ENCODE results near the gene SLC22A1. TPM values are rescaled to one million over a fixed set of nuclear protein-coding genes. Genes with fewer than 3 reads are reported as not detected.
"Not testable (repeated sequence)": the region's sequence is repeated elsewhere in the genome, so short reads cannot be mapped to it uniquely, and the experiment has no call there.

SLC22A1 gene
- total and polyA plus RNA-seq, 2 donors (not counting 1 experiment from before 2014, with no cell fraction given), result 0.18 to 1.5 TPM

DNA sequence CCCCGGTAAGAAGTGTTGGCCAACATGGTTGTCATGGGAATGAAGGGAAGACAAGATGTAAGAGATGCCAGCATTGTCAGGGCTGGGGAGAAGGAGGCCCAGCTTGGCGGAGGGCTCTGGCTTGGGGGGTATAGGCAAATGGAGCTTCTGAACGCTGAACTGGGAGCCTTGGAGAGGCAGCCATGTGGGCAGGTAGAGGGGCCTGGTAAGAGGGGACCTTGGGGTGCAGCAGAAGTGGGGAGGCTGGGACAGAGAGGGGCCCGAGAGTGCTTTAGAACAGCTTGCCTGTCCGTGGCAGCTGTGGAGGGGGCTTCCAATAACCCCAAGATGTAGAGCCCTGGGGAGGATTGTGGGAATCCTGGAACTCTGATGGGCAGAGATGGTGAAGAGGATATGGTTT is 3.0 kb downstream of the SLC22A1 start:
- H2AFZ ChIP-seq (ENCODE audit: insufficient read depth, low read depth, low read length, poor library complexity, severe bottlenecking), result no peak overlapping the region
- ChIA-PET CTCF (no interaction called here), POLR2A (no interaction called here)
- no peak overlapping the region for H3K4me2 ChIP-seq (replicated peaks; ENCODE audit: low read depth, low read length, poor library complexity, severe bottlenecking)
- no peak overlapping the region for H3K27ac ChIP-seq (ENCODE audit: low read length in 2 of 2)
- H3K36me3 ChIP-seq (replicated peaks in 1 of 2; ENCODE audit: control extremely low read depth in 1 of 2, control insufficient read depth in 1 of 2, extremely low read depth in 1 of 2, insufficient read depth in 2 of 2, low read length in 1 of 2), result no peaks in the 10 kb centered on the region
- H3K4me3 Mint-ChIP-seq, result no peak overlapping the region
- H4K20me1 ChIP-seq (ENCODE audit: control insufficient read depth, insufficient read depth, low read length, poor library complexity, severe bottlenecking), result no peaks in the 10 kb centered on the region
- DNase-seq, result no peak
- 91% methylated on average over 5 of the region's 5 CpGs for WGBS (ENCODE audit: insufficient coverage)
- H3K9me3 ChIP-seq (ENCODE audit: control extremely low read depth in 1 of 3, control insufficient read depth in 2 of 3, insufficient read depth in 1 of 3, low read length in 2 of 3), result no peaks in the 10 kb centered on the region
- H3K4me3 ChIP-seq (ENCODE audit: control extremely low read depth in 1 of 5, extremely low read depth in 1 of 5, insufficient read depth in 1 of 5, low read depth in 2 of 5, low read length in 4 of 5), result no peak overlapping the region
- no peaks in the 10 kb centered on the region for H3K9me3 Mint-ChIP-seq (ENCODE audit: insufficient read depth)
- intact Hi-C loops (cut with micrococcal nuclease), result no loop called here
- H3K4me1 Mint-ChIP-seq, result no peaks in the 10 kb centered on the region
- no peak overlapping the region for H3K9ac ChIP-seq (ENCODE audit: low read length)
- ATAC-seq (ENCODE audit: low read depth), result no peak
- H3K27me3 Mint-ChIP-seq, result peaks cover 4% of the 10 kb centered on the region
- TF ChIP-seq, protein P1, sequence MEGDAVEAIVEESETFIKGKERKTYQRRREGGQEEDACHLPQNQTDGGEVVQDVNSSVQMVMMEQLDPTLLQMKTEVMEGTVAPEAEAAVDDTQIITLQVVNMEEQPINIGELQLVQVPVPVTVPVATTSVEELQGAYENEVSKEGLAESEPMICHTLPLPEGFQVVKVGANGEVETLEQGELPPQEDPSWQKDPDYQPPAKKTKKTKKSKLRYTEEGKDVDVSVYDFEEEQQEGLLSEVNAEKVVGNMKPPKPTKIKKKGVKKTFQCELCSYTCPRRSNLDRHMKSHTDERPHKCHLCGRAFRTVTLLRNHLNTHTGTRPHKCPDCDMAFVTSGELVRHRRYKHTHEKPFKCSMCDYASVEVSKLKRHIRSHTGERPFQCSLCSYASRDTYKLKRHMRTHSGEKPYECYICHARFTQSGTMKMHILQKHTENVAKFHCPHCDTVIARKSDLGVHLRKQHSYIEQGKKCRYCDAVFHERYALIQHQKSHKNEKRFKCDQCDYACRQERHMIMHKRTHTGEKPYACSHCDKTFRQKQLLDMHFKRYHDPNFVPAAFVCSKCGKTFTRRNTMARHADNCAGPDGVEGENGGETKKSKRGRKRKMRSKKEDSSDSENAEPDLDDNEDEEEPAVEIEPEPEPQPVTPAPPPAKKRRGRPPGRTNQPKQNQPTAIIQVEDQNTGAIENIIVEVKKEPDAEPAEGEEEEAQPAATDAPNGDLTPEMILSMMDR (IDR thresholded peaks at IDR 0.05), result no peak
- TF ChIP-seq EZH2 (IDR thresholded peaks at IDR 0.05; ENCODE audit: borderline replicate concordance, insufficient read depth, low read depth, low read length, poor library complexity, severe bottlenecking), result no peak
- no peaks in the 10 kb centered on the region for H3K79me2 ChIP-seq (ENCODE audit: control insufficient read depth, insufficient read depth, low read length)
- no peaks in the 10 kb centered on the region for H3K4me1 ChIP-seq (ENCODE audit: control insufficient read depth in 2 of 2, insufficient read depth in 2 of 2, low read length in 2 of 2)
- no peak overlapping the region for H3K27ac Mint-ChIP-seq
- no peaks in the 10 kb centered on the region for H3K27me3 ChIP-seq (replicated peaks in 1 of 4; ENCODE audit: control extremely low read depth in 1 of 4, control insufficient read depth in 3 of 4, insufficient read depth in 4 of 4, low read length in 3 of 4)

DNA sequence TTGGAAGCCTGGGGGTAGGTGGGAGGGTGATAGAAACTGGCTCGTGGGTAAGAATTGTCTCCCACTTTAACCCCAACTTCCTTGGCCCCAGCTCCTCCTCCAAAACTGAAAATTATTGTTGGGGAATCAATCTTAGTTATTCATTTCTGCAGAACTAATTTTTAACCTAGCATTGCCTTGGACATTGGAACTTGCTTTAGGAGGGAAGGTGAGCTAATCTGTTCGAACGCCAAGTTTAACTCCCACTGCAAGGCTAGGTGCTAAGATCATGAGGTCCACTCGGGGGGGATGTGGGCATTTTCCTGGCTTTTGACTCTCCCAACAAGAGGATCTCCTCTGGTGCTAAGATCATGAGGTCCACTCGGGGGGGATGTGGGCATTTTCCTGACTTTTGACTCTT is 3.5 kb downstream of the SLC22A1 start:
- H3K4me3 ChIP-seq (ENCODE audit: control extremely low read depth in 1 of 5, extremely low read depth in 1 of 5, insufficient read depth in 1 of 5, low read depth in 2 of 5, low read length in 4 of 5); POLR2A ChIA-PET; H3K27ac ChIP-seq (ENCODE audit: low read length in 2 of 2); H4K20me1 ChIP-seq (ENCODE audit: control insufficient read depth, insufficient read depth, low read length, poor library complexity, severe bottlenecking); H3K9ac ChIP-seq (ENCODE audit: low read length); H3K27ac Mint-ChIP-seq; CTCF ChIA-PET; DNase-seq; H3K9me3 ChIP-seq (ENCODE audit: control extremely low read depth in 1 of 3, control insufficient read depth in 2 of 3, insufficient read depth in 1 of 3, low read length in 2 of 3); H3K27me3 ChIP-seq (replicated peaks in 1 of 4; ENCODE audit: control extremely low read depth in 1 of 4, control insufficient read depth in 3 of 4, insufficient read depth in 4 of 4, low read length in 3 of 4); H3K79me2 ChIP-seq (ENCODE audit: control insufficient read depth, insufficient read depth, low read length); H3K9me3 Mint-ChIP-seq (ENCODE audit: insufficient read depth); intact Hi-C loops (cut with micrococcal nuclease); H2AFZ ChIP-seq (ENCODE audit: insufficient read depth, low read depth, low read length, poor library complexity, severe bottlenecking); H3K4me2 ChIP-seq (replicated peaks; ENCODE audit: low read depth, low read length, poor library complexity, severe bottlenecking); H3K4me1 ChIP-seq (ENCODE audit: control insufficient read depth in 2 of 2, insufficient read depth in 2 of 2, low read length in 2 of 2); H3K4me3 Mint-ChIP-seq; H3K4me1 Mint-ChIP-seq; ATAC-seq (ENCODE audit: low read depth); H3K36me3 ChIP-seq (replicated peaks in 1 of 2; ENCODE audit: control extremely low read depth in 1 of 2, control insufficient read depth in 1 of 2, extremely low read depth in 1 of 2, insufficient read depth in 2 of 2, low read length in 1 of 2); H3K27me3 Mint-ChIP-seq: not testable (repeated sequence)
- 100% methylated on average over 2 of the region's 5 CpGs for WGBS (ENCODE audit: insufficient coverage)

Data from B cell (primary cell).